SHP77 (cell line): Measurements from ENCODE around the gene MYO3B.
"Not testable (repeated sequence)": the region's sequence is repeated elsewhere in the genome, so short reads cannot be mapped to it uniquely, and the experiment has no call there.

Experiments
- DNase-seq, 2 experiments: peaks; one replicate each; lab custom pipeline; 2025; lab: John Stamatoyannopoulos, UW

The MYO3B gene

GRCh38 chr2:170263728-170264521 is 86.0 kb downstream of the MYO3B start:
- DNase-seq = not testable (repeated sequence)

DNA sequence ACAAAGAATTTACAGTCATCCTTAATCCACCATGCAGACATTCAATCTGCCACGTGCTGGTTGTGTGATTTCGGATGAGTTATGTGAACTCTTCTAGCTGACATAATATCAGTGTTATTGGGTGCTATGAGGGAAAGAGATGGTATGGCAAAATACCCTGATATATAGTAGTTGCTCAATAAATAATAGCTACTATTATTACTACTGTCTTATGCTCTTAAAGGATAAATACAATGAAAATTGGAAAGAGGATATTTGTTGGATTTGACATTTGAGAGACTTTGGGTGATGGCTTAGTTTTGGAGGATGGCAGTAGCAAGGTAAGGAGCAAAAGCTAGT is 86.5 kb downstream of the MYO3B start:
- DNase-seq = no peak

DNA sequence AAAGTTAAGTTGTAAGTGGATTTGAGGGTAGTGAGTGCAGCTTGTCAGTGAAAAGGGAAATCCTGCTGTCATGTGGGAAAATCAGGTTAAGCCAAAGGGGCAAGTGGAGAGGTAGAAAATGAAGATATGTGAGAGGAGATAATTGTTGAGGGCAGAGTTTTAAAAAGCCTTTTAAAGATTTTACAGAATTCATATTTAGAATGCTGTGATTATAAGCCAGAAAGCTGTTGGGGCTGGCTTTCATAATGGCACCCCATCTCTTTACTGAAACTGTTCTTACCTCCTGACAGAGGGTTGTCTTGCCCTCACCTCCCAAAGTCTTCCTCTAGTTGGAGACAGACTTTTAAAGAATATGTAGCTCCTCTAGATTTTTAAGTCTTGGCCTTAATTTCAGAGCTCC is 86.9 kb downstream of the MYO3B start:
- DNase-seq = no peak

DNA sequence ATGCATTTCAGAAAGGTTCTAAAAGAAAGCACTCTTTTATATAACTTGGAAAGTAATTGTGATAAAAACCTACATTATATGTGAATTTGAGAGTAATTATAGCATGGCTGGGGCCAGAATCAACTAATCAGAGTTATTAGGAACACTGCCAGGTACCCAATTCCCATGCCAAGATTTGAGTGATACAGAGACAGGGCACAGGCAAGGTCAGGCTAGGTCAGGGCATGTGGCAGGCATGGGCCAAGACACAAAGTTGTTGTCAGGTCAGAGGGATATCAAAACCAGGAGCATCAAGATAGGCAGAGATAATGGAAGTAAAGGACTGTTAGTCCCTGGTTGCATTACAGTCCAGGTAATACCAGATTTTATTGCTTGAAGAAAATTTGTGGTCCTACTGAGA is 87.4 kb downstream of the MYO3B start:
- DNase-seq = no peak

DNA sequence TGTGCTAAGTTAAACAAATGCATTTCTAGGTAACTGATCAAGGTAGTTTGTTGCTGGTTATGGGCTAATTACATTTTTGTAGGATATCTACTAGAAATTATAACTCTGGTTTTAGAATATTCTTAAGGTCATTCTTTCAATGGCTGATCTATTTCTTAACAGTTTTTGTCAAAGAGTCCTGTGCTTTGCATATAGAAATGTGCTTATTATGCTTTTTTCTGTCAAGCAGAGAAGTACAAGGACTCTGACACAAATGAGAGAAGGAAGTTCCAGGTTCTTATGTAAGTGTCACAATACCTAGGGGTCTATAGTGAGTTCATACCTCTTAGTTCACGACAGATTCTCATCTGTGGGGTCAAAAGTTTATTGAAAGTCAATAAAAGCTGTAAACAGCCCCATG is 88.4 kb downstream of the MYO3B start:
- no peak for DNase-seq

DNA sequence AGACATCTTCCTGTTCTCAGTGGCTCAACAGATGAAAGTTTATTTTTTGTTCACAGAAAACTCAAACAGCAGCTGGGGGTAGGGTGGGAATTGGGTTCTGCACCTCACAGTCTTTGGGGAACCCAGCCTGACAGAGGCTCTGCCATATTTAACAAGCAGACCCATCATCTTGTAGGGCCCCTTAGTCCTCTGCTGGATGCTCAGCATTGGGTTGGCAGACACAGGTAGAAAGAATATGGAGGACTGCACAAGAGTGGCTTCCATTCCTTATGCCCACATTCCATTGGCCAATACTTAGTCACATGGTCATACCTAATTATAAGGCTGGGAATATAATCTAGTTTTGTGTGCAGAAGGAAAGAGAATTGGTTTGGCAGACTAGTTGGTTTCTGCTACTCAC is 89.1 kb downstream of the MYO3B start:
- no peak for DNase-seq

- no peak for DNase-seq
Observed at GRCh38 chr2:170270278-170270864, 92.4 kb downstream of the MYO3B start.

DNA sequence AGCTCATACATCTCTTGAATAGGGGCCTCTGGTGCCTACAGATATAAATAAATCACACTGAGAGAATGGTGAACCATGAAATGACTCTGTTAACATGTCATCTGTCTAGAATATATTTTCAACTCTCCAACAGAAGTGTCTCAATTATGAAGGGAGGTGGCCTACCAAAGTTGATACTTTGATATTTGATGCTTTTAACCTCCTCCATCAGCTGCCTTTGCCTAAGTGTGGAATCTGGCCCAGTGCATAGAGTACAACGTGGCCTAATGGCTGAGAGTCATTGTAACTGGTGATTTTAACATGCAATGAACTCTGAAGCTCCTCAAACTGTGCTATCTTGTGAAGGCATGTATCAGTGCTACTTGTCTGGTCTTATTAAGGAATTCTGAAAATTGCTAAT is 93.4 kb downstream of the MYO3B start:
- DNase-seq = peak; percentile 4 to 42

DNA sequence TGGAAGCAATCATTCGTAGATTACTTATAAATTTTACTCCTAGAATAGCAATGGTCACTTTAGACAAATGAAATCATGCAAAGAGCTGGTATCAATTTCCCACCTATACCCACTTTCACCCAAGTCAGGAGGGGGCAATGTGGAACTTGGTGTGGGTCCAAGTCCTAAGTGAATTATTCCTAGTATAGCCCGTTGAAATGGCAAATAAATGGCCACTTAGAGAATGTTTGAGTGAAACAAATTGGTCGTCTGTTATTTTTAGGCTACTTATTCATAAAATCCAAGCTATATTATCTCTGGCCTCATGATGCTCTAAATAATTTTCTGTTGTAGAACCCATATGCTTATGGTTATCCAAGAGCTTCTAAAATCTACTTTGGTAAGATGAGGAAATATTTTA is 98.1 kb downstream of the MYO3B start:
- DNase-seq = no peak

DNA sequence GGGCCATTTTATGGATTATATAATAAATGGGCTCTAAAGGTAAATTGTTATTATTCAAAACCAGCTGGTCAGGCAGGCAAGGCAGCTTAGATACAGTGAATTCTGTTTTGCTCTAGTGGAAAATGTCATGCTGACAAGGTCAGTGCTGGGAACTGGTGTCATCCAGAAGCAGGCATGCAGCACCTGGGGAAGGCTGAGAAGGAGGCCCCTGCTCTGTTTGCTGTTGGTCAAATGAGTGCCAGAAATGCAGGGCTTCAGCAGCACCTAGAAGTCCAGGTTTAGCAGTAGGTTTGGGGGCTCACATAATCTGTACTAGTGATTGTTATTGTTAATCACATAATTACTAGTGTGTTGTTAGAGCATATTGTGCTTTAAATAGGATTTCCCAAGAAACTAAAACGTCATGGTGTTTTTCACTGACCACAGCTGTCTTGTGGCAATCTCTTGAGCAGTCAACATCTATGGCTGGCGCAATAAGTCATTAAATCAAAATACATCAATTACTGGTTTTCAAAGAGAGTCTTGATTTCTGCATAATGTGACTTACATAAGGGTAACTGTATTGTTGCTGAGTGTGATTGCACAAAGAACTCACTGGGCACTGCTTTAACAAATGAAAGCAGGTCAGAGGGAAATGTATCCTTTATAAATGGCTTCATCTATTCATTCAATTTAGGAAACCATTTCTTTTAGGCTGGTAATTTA is 99.1 kb downstream of the MYO3B start:
- DNase-seq = peak; percentile 10 to 66

DNA sequence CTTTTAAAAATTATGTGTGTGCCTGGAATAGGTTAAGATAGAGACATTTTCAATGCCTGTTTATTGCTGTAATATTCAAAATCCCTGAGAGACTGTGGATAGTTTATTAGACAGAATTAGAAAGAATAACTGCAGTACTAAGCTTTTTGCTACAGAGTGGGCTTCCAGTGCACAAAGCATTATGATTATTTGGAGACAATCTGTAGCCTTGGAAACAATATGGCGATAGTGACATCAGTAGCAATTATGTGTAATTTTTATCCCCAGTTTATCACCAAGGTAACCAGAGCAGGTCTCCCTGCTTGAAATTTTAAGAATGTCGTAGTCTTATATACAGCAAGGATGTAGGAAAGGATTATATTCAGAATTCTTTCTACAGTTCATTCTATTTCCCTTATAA is 100.0 kb downstream of the MYO3B start:
- DNase-seq = peak in 1 of 2 experiments; percentile 1

DNA sequence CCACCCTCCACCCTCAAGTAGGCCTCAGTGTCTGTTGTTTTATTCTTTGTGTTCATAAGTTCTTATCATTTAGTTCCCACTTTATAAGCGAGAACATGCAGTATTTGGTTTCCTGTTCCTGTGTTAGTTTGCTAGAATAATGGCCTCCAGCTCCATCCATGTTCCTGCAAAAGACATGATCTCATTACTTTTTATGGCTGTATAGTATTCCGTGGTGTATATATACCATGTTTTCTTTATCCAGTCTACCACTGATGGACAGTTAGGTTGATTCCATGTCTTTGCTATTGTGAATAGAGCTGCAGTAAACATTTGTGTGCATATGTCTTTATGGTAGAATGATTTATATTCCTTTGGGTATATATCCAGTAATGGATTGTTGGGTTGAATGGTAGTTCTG is 101.7 kb downstream of the MYO3B start:
- DNase-seq = not testable (repeated sequence)

- no peak for DNase-seq
Observed at GRCh38 chr2:170282851-170283250, 104.9 kb downstream of the MYO3B start.

- no peak for DNase-seq
Observed at GRCh38 chr2:170284205-170284604, 106.3 kb downstream of the MYO3B start.

DNA sequence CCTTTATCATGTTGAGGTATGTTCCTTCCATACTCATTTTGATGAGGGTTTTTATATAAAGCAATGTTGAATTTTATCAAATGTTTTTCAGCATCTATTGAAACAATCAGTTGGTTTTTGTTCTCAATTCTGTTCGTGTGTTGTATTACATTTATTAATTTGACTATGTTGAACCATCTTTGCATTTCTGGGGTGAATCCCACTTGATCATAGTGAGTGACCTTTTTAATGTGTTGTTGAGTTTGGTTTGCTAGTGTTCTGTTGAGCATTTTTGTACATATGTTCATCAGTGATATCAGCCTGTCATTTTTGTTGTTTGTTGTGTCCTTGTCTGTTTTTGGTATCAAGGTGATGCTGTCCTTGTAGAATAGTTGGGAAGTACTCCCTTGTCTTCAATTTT is 110.9 kb downstream of the MYO3B start:
- no peak for DNase-seq

- DNase-seq = no peak
Observed at GRCh38 chr2:170291474-170291873, 113.5 kb downstream of the MYO3B start.

- DNase-seq = no peak
Observed at GRCh38 chr2:170292415-170292814, 114.5 kb downstream of the MYO3B start.

GRCh38 chr2:170297496-170297895 is 119.5 kb downstream of the MYO3B start:
- no peak for DNase-seq

GRCh38 chr2:170298115-170298514 is 120.2 kb downstream of the MYO3B start:
- DNase-seq = no peak

GRCh38 chr2:170298861-170299429 is 121.0 kb downstream of the MYO3B start:
- no peak for DNase-seq

- no peak for DNase-seq
Observed at GRCh38 chr2:170300993-170301392, 123.0 kb downstream of the MYO3B start.

DNA sequence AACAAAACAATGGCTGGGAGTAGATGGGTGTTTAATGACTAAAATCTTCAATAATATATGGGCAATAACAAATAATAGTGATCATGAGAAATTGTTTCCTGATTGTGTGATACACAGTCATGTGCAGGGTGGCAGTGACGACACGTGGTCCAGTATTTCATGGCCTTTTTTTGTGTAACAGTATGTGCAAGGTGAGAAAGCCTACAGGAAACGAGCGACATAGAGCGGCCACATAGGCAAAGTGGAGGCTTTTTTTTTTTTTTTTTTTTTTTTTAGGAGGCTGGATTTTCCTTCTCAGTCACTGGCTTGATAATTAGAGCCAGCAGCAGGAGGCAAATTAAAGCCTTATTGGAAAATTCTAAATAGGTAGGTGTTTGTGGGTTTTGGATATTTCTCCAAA is 123.7 kb downstream of the MYO3B start:
- DNase-seq = no peak

- DNase-seq = no peak
Observed at GRCh38 chr2:170305711-170306110, 127.8 kb downstream of the MYO3B start.
